ENCODE measurements around the gene ZNF180.

DNA sequence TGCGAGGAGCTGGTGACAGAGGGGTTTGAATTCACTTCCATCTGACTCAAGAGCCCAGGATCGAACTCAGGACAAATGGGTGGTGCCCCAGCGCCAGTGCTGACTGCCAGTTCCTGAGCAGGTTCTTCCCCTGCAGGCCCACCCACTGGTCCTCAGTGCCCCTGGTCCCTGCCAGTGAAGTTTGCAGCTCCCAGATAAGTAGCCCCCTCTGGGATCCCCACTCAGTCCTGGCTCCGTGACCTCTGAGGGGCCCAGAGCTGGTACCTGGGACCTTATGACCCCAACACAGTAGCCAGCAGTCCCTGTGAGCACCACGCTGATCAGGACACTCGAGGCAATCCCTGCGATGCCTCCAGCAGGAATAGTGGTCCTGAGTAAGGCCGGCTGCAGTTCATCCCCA lies 40.4 kb upstream of the ZNF180 start:
- TF ChIP-seq, protein P1, sequence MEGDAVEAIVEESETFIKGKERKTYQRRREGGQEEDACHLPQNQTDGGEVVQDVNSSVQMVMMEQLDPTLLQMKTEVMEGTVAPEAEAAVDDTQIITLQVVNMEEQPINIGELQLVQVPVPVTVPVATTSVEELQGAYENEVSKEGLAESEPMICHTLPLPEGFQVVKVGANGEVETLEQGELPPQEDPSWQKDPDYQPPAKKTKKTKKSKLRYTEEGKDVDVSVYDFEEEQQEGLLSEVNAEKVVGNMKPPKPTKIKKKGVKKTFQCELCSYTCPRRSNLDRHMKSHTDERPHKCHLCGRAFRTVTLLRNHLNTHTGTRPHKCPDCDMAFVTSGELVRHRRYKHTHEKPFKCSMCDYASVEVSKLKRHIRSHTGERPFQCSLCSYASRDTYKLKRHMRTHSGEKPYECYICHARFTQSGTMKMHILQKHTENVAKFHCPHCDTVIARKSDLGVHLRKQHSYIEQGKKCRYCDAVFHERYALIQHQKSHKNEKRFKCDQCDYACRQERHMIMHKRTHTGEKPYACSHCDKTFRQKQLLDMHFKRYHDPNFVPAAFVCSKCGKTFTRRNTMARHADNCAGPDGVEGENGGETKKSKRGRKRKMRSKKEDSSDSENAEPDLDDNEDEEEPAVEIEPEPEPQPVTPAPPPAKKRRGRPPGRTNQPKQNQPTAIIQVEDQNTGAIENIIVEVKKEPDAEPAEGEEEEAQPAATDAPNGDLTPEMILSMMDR (IDR thresholded peaks at IDR 0.05), result no peak
- TF ChIP-seq POLR2A (IDR thresholded peaks at IDR 0.05), result no peak
